ENCODE results near the gene TMEM132C.

GRCh38 chr12:128573907-128574306 is 306.9 kb downstream of the TMEM132C start:
- TF ChIP-seq CTCF (conservative IDR thresholded peaks at IDR 0.05; ENCODE audit: low read depth, low read length) (no peak), POLR2A (IDR thresholded peaks at IDR 0.05; ENCODE audit: low read depth, low read length) (no peak), MAZ (IDR thresholded peaks at IDR 0.05; ENCODE audit: borderline replicate concordance, low read depth, low read length) (no peak)
- TF ChIP-seq, protein P1, sequence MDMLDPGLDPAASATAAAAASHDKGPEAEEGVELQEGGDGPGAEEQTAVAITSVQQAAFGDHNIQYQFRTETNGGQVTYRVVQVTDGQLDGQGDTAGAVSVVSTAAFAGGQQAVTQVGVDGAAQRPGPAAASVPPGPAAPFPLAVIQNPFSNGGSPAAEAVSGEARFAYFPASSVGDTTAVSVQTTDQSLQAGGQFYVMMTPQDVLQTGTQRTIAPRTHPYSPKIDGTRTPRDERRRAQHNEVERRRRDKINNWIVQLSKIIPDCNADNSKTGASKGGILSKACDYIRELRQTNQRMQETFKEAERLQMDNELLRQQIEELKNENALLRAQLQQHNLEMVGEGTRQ (IDR thresholded peaks at IDR 0.05; ENCODE audit: low read depth, low read length): no peak

Data from IMR-90 (cell line).